ENCODE measurements around the gene NRARP. TPM values are rescaled to one million over a fixed set of nuclear protein-coding genes. Genes with fewer than 3 reads are reported as not detected.
A peak's percentile ranks its signal among the peaks of the same experiment; 100 is the strongest.

NRARP gene
- total and polyA plus RNA-seq, 2 experiments from 2014 or later = 0.32 TPM; not detected in 1

DNA sequence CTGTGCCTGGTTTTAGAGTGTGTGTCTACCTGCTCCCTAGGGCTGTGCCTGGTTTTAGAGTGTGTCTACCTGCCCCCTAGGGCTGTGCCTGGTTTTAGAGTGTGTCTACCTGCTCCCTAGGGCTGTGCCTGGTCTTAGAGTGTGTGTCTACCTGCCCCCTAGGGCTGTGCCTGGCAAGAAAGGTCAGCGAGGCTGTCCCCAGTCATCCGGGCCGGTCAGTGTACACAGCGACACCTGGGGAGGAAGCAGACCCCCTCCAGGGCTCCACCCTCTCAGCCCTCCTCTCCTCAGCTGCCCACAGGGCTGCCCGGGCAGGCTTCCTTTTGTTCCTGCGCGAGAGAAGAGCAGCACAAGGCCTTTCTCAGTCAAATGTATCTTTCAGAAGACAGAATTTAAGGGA, 4.1 kb downstream of the NRARP start:
- H3F3A ChIP-seq (ENCODE audit: insufficient read depth) = no peaks in the 10 kb centered on the region
- no peak overlapping the region for H3K4me2 ChIP-seq (ENCODE audit: unreplicated experiment)
- no peak overlapping the region for H3K4me3 ChIP-seq
- H4K20me1 ChIP-seq (ENCODE audit: insufficient read depth) = no peaks in the 10 kb centered on the region
- no peak overlapping the region for H3K27ac ChIP-seq
- TF ChIP-seq EZH2 (IDR thresholded peaks at IDR 0.05; ENCODE audit: insufficient read depth, poor library complexity, severe bottlenecking) = no peak
- no peak for TF ChIP-seq EZH2phosphoT487 (IDR thresholded peaks at IDR 0.05; ENCODE audit: insufficient read depth, low read depth)
- no peaks in the 10 kb centered on the region for H3K9me3 ChIP-seq (ENCODE audit: low read depth)
- no peaks in the 10 kb centered on the region for H3K79me2 ChIP-seq (ENCODE audit: insufficient read depth)
- H3K4me1 ChIP-seq (ENCODE audit: insufficient read depth) = no peaks in the 10 kb centered on the region
- H3K36me3 ChIP-seq (ENCODE audit: low read depth) = no peaks in the 10 kb centered on the region
- in situ Hi-C loops (cut with MboI) = loop anchor here (10.0 kb wide), 1 partner anchor 107 kb away; no protein-coding TSS in a partner anchor
- no peak for DNase-seq
- no peak overlapping the region for H2AFZ ChIP-seq
- H3K27me3 ChIP-seq (replicated peaks; ENCODE audit: insufficient read depth) = peaks cover 41% of the 10 kb centered on the region
- no peaks in the 10 kb centered on the region for H3K9me2 ChIP-seq (ENCODE audit: insufficient read depth)
- WGBS, 2 experiments (ENCODE audit: low coverage in 1 of 2, low lambda C conversion rate in 2 of 2, missing lambda C conversion rate in 2 of 2) = 50 to 60% methylated on average over 6 to 7 of the region's 7 CpGs
- H3K9ac ChIP-seq = no peak overlapping the region

DNA sequence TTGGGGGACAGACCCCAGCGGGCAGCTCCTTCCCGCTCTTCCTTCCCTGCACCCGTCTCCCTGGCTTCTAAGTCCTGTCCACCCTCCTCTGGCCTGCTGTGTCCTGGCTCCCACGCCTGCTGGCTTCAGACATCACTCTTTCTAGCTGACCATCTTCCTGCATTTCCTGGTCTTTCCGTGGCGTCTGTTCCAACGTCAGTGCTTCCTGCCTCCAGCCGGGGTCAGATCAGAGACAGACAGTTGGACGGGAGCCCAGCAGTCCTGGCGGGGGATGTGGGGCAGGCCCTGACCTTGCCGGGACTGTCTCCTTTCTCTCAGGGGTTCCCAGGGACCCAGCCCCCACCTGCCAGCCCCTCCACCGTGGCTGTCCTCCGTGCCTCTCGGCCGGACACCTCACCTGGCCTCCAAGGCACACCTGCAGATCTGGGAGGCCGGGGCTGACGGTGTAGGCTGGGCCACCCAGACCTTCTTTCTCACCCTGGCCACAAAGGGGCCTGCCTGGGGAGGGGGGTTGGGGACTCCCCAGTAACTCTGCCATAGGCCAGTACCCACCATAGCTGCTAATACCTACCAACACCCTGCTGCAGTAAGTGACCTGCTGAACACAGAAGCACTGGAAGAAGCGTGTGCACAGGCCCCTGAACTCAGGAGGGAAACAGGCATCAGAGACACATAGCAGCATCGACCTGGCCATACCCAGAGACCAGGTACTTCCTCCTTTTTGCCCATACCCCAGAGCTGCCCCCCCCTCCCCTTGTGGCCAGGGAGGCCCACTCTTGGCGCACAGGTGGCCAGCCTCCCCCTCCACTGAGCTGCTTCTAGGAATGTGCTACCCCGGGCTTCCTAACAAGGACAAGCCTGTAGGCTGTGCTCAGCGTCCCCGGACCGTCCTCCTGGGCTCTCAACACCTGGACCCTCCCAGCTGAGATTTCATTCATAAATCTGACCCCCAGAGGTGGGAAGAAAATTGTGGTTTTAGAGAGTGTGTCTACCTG, 5.1 kb downstream of the NRARP start:
- Histone ChIP-seq H3F3A (ENCODE audit: insufficient read depth) (no peaks in the 10 kb centered on the region), H3K79me2 (ENCODE audit: insufficient read depth) (no peaks in the 10 kb centered on the region), H3K27me3 (replicated peaks; ENCODE audit: insufficient read depth) (peaks cover 41% of the 10 kb centered on the region), H3K36me3 (ENCODE audit: low read depth) (no peaks in the 10 kb centered on the region), H3K9me3 (ENCODE audit: low read depth) (no peaks in the 10 kb centered on the region), H3K4me1 (ENCODE audit: insufficient read depth) (no peaks in the 10 kb centered on the region), H3K4me2 (ENCODE audit: unreplicated experiment) (no peak overlapping the region), H4K20me1 (ENCODE audit: insufficient read depth) (no peaks in the 10 kb centered on the region), H3K4me3 (no peak overlapping the region), H3K27ac (no peak overlapping the region), H2AFZ (no peak overlapping the region), H3K9ac (no peak overlapping the region), H3K9me2 (ENCODE audit: insufficient read depth) (no peaks in the 10 kb centered on the region)
- no peak for DNase-seq
- in situ Hi-C loops (cut with MboI) = loop anchor here (10.0 kb wide), 1 partner anchor 108 kb away; no protein-coding TSS in a partner anchor
- 46 to 49% methylated on average over 19 to 24 of the region's 24 CpGs for WGBS, 2 experiments (ENCODE audit: low coverage in 1 of 2, low lambda C conversion rate in 2 of 2, missing lambda C conversion rate in 2 of 2)
- peak; percentile 9 for TF ChIP-seq EZH2 (IDR thresholded peaks at IDR 0.05; ENCODE audit: insufficient read depth, poor library complexity, severe bottlenecking)
- TF ChIP-seq EZH2phosphoT487 (IDR thresholded peaks at IDR 0.05; ENCODE audit: insufficient read depth, low read depth) = no peak

DNA sequence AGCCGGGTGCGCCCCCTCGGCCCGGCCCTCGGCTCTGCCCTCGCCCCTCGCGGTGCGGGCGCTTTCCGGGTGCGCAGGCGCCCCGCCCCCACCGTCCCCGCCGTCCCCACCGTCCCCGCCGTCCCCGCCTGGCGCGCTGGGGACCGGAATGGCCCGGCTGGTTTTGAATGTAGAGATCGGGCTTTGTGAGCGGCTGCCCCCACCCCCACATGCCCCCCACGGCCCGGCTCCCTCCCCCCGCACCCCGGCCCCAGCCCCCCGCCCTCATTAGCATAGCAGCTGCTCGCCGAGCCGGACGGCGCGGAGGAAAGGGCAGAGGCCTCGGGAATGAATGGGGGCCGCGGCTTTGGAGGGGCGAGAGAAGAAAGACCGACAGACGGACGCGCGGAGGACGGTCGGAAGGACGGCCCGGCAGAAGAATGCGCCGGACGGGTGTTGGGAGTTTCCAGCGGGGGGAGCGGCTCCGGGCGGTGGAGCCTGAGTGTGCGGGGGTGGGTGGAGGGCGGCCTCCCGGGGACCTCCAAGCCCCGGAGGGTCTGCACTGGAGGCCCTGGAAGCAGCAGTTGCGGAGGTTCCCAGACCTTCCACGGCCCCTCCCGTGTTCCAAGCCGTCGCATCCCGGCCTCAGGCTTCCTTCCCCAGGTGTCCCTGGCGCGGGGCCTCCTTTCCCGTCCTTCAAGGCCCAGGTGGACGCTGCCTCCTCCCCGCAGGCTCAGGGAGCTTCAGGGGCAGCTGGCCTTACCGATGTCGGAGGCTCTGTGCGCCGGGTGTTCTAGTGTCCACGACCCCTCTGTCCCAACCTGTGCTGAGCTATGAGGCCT, 6.0 kb downstream of the NRARP start:
- H3K9me2 ChIP-seq (ENCODE audit: insufficient read depth) = no peaks in the 10 kb centered on the region
- no peak for TF ChIP-seq EZH2phosphoT487 (IDR thresholded peaks at IDR 0.05; ENCODE audit: insufficient read depth, low read depth)
- TF ChIP-seq EZH2 (IDR thresholded peaks at IDR 0.05; ENCODE audit: insufficient read depth, poor library complexity, severe bottlenecking) = peak; percentile 80
- H3K4me1 ChIP-seq (ENCODE audit: insufficient read depth) = no peaks in the 10 kb centered on the region
- H3K4me2 ChIP-seq (ENCODE audit: unreplicated experiment) = no peak overlapping the region
- in situ Hi-C loops (cut with MboI) = loop anchor here (10.0 kb wide), 1 partner anchor 109 kb away; no protein-coding TSS in a partner anchor
- no peak for DNase-seq
- no peaks in the 10 kb centered on the region for H3F3A ChIP-seq (ENCODE audit: insufficient read depth)
- no peaks in the 10 kb centered on the region for H4K20me1 ChIP-seq (ENCODE audit: insufficient read depth)
- H3K79me2 ChIP-seq (ENCODE audit: insufficient read depth) = no peaks in the 10 kb centered on the region
- no peak overlapping the region for H2AFZ ChIP-seq
- H3K9me3 ChIP-seq (ENCODE audit: low read depth) = no peaks in the 10 kb centered on the region
- H3K4me3 ChIP-seq = 0 out of 2 replicates have a peak overlapping the region, but pooled peaks have one; percentile 48
- no peak overlapping the region for H3K27ac ChIP-seq
- no peak overlapping the region for H3K9ac ChIP-seq
- 12 to 15% methylated on average over 29 to 48 of the region's 78 CpGs for WGBS, 2 experiments (ENCODE audit: low coverage in 1 of 2, low lambda C conversion rate in 2 of 2, missing lambda C conversion rate in 2 of 2)
- H3K36me3 ChIP-seq (ENCODE audit: low read depth) = no peaks in the 10 kb centered on the region
- peaks cover 41% of the 10 kb centered on the region for H3K27me3 ChIP-seq (replicated peaks; ENCODE audit: insufficient read depth)

DNA sequence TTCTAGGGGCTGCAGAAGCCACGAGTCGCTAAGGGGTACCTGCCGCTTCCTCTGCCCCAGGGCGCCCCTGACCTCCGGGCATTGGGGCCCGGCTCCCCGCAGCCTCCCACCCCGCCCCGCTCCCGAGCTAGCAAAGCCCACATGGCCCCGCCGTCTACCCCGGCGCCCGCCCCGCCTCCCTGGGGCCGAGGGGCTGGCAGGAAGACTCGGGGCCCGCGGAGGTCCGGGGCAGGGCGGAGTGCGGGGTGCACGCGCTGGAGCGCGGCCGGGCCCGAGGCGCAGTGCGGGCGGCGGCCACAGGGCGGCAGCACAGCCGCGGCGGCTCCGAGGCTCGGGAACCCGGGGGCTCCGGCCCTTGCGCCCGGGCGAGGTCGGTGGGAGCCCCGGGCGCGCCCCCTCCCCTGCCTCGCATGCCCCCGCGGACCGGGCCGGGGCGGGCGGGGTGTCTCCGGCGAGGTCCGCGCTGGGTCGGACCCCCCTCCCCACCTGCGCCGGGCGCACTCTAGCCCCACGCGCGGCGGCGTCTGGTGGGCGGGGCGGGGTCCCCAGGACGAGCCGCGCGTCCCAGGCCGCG, 6.7 kb downstream of the NRARP start:
- H3K36me3 ChIP-seq (ENCODE audit: low read depth) = no peaks in the 10 kb centered on the region
- H3K4me2 ChIP-seq (ENCODE audit: unreplicated experiment) = no peak overlapping the region
- no peaks in the 10 kb centered on the region for H3F3A ChIP-seq (ENCODE audit: insufficient read depth)
- peaks cover 33% of the 10 kb centered on the region for H3K27me3 ChIP-seq (replicated peaks; ENCODE audit: insufficient read depth)
- no peaks in the 10 kb centered on the region for H3K4me1 ChIP-seq (ENCODE audit: insufficient read depth)
- no peaks in the 10 kb centered on the region for H3K9me2 ChIP-seq (ENCODE audit: insufficient read depth)
- H3K4me3 ChIP-seq = peak overlapping the region; percentile 48; the same call in 1 of the 2 replicates
- peak; percentile 65 for DNase-seq
- in situ Hi-C loops (cut with MboI) = loop anchor here (10.0 kb wide), 1 partner anchor 109 kb away; no protein-coding TSS in a partner anchor
- TF ChIP-seq EZH2phosphoT487 (IDR thresholded peaks at IDR 0.05; ENCODE audit: insufficient read depth, low read depth) (no peak), EZH2 (IDR thresholded peaks at IDR 0.05; ENCODE audit: insufficient read depth, poor library complexity, severe bottlenecking) (no peak)
- no peak overlapping the region for H3K27ac ChIP-seq
- H4K20me1 ChIP-seq (ENCODE audit: insufficient read depth) = no peaks in the 10 kb centered on the region
- H3K9me3 ChIP-seq (ENCODE audit: low read depth) = no peaks in the 10 kb centered on the region
- no peaks in the 10 kb centered on the region for H3K79me2 ChIP-seq (ENCODE audit: insufficient read depth)
- no peak overlapping the region for H3K9ac ChIP-seq
- 0 to 1% methylated on average over 11 to 20 of the region's 76 CpGs for WGBS, 2 experiments (ENCODE audit: low coverage in 1 of 2, low lambda C conversion rate in 2 of 2, missing lambda C conversion rate in 2 of 2)
- 0 out of 2 replicates have a peak overlapping the region, but pooled peaks have one; percentile 44 for H2AFZ ChIP-seq

All from GM23248 (cell line).